Fibroblast of lung (primary cell): ENCODE data around the gene MTHFSD. TPM values are rescaled to one million over a fixed set of nuclear protein-coding genes. Genes with fewer than 3 reads are reported as not detected.
A peak's percentile ranks its signal among the peaks of the same experiment; 100 is the strongest.

Experiments
- DNase-seq, 2 donors: peaks; one replicate each; pipeline versions ENCODE4 v3.0.0 to v3.0.0-alpha.2; 2010; ENCODE audit warnings: low read depth in 2 of 2
- H2AFZ ChIP-seq: 2 replicates; pipeline ENCODE4 v1.5.1; 2012; ENCODE audit warnings: low read length, control low read depth, inconsistent platforms
- H3K27ac ChIP-seq: 2 replicates; pipeline ENCODE4 v1.5.1; 2011; ENCODE audit warnings: low read length, control low read depth; ENCODE audit not compliant: insufficient read depth
- H3K27me3 ChIP-seq: 2 replicates; pipeline ENCODE4 v1.5.1; 2011; ENCODE audit warnings: mild to moderate bottlenecking, low read length; ENCODE audit not compliant: control insufficient read depth, insufficient read depth
- H3K36me3 ChIP-seq: 2 replicates; pipeline ENCODE4 v1.5.1; 2011; ENCODE audit warnings: low read length; ENCODE audit not compliant: control insufficient read depth, insufficient read depth
- H3K4me1 ChIP-seq: 2 replicates; pipeline ENCODE4 v1.5.1; 2011; ENCODE audit warnings: low read length; ENCODE audit not compliant: control insufficient read depth, insufficient read depth; ENCODE audit errors: extremely low read depth
- H3K4me2 ChIP-seq: 2 replicates; pipeline ENCODE4 v1.5.1; 2011; ENCODE audit warnings: low read length, control low read depth; ENCODE audit not compliant: insufficient read depth; ENCODE audit errors: extremely low read depth
- H3K4me3 ChIP-seq, 4 experiments: fragments of 200-600 bp in 1 of 4; sonication (generic) in 1 of 4; replicated peaks in 1 of 4; 2 replicates each; pipeline ENCODE4 v1.5.1; 2011 to 2016; ENCODE audit warnings: low read length in 4 of 4, low read depth in 3 of 4, mild to moderate bottlenecking in 3 of 4, control low read depth in 2 of 4, inconsistent platforms in 1 of 4, mixed read lengths in 1 of 4; ENCODE audit not compliant: insufficient read depth in 1 of 4; ENCODE audit errors: control extremely low read depth in 1 of 4
- H3K79me2 ChIP-seq: 2 replicates; pipeline ENCODE4 v1.5.1; 2012; ENCODE audit warnings: mild to moderate bottlenecking, low read length, inconsistent platforms; ENCODE audit not compliant: control insufficient read depth, insufficient read depth
- H3K9ac ChIP-seq: 2 replicates; pipeline ENCODE4 v1.5.1; 2011; ENCODE audit warnings: mild to moderate bottlenecking, low read length, control low read depth; ENCODE audit not compliant: insufficient read depth
- H3K9me3 ChIP-seq: 2 replicates; pipeline ENCODE4 v1.5.1; 2012; ENCODE audit warnings: low read depth, low read length; ENCODE audit not compliant: control insufficient read depth, insufficient read depth
- H4K20me1 ChIP-seq: 2 replicates; pipeline ENCODE4 v1.5.1; 2011; ENCODE audit warnings: low read length; ENCODE audit not compliant: control insufficient read depth, insufficient read depth; ENCODE audit errors: extremely low read depth
- EZH2 ChIP-seq: IDR thresholded peaks from 2 replicates; pipeline ENCODE4 v1.5.1; 2012; ENCODE audit warnings: low read length, control low read depth, mild to moderate bottlenecking; ENCODE audit errors: missing control alignments
- polyA plus RNA-seq, 2 donors: library from polyadenylated mRNA; depleted of rRNA in 1 of 2; stranded (reverse) in 1 of 2; unstranded in 1 of 2; fragments of >200 nt; gene quantifications; 2 replicates each; pipeline ENCODE4 v1.2.1, GENCODE V29; 2011 to 2012; ENCODE audit warnings: missing spikeins in 1 of 2
- total RNA-seq: library from RNA; depleted of rRNA; stranded (reverse); fragments of >200 nt; gene quantifications from 2 replicates; pipeline ENCODE4 v1.2.1, GENCODE V29; 2014
- TF ChIP-seq, protein P1 (sequence below), 2 donors: IDR thresholded peaks in 1 of 2; conservative IDR thresholded peaks in 1 of 2; 1 replicate in 1 of 2; 2 replicates in 1 of 2; pipeline ENCODE4 v1.5.1; 2011 to 2012; ENCODE audit warnings: low read length in 2 of 2, control low read depth in 1 of 2, inconsistent platforms in 1 of 2, low read depth in 1 of 2, mild to moderate bottlenecking in 1 of 2

The MTHFSD gene
- total and polyA plus RNA-seq, 2 donors (not counting 1 experiment from before 2014, with no cell fraction given): 13.1 to 19.3 TPM

DNA sequence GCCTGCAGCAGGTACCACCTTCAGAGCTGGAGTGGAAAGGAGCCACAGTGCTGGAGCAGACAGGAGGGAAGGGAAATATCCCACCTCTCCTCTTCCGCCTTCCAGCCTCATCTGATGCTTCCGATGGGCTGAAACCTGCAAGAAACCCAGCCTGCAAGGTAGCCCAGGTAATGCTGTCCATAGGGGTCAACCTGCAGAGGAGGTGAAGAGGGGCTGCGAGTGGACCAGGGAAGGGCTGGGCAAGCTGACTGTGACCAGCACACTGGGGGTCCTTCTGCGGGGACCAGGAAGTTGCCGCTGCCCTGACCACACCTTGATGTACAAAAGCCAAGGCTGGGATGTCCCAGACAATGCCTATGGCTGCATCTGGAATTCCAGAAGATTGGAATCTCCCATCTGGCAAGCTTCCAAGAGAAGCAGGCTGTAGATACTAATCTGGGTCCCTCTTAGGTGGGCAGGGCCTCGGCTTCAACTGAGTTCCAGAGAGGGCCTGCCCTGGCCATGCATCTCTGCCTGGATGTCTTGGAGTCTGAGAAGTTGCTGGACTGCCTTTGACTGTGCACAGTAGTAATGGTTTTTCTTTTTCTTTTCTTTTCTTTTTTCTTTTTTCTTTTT, 29.1 kb upstream of the MTHFSD start:
- peak overlapping the region; percentile 2 for H3K4me2 ChIP-seq
- H3K36me3 ChIP-seq: peaks cover 4% of the 10 kb centered on the region
- no peak overlapping the region for H3K9ac ChIP-seq
- peak overlapping the region; percentile 97 for H3K27ac ChIP-seq
- no peaks in the 10 kb centered on the region for H4K20me1 ChIP-seq
- H2AFZ ChIP-seq: no peak overlapping the region
- H3K9me3 ChIP-seq: no peaks in the 10 kb centered on the region
- DNase-seq: no peak
- peaks cover 36% of the 10 kb centered on the region for H3K4me1 ChIP-seq
- H3K79me2 ChIP-seq: peaks cover 47% of the 10 kb centered on the region
- no peaks in the 10 kb centered on the region for H3K27me3 ChIP-seq
- no peak overlapping the region for H3K4me3 ChIP-seq
- TF ChIP-seq, protein P1, sequence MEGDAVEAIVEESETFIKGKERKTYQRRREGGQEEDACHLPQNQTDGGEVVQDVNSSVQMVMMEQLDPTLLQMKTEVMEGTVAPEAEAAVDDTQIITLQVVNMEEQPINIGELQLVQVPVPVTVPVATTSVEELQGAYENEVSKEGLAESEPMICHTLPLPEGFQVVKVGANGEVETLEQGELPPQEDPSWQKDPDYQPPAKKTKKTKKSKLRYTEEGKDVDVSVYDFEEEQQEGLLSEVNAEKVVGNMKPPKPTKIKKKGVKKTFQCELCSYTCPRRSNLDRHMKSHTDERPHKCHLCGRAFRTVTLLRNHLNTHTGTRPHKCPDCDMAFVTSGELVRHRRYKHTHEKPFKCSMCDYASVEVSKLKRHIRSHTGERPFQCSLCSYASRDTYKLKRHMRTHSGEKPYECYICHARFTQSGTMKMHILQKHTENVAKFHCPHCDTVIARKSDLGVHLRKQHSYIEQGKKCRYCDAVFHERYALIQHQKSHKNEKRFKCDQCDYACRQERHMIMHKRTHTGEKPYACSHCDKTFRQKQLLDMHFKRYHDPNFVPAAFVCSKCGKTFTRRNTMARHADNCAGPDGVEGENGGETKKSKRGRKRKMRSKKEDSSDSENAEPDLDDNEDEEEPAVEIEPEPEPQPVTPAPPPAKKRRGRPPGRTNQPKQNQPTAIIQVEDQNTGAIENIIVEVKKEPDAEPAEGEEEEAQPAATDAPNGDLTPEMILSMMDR (conservative IDR thresholded peaks at IDR 0.05 in 1 of 2, IDR thresholded peaks at IDR 0.05 in 1 of 2; ENCODE audit: low read depth in 1 of 2, low read length in 2 of 2): no peak
- no peak for TF ChIP-seq EZH2

DNA sequence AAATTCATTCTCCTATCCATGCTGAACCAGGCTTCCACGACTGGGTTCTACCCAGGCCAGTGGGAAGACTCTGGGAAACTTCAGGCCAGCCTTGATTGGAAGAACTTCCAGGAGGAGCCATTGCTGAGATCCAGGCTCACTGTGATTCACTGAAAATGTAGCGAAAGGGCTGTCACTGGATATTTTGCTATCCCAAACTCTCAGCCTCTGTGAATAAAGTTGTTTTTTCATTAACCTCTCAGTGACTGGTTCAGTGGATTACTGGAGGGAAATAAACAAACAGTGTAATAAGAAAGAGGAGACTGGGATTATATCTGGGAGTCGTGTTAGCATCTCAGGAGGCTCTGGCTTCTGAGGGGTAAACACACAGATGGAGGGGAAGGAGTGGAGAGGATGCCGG, 26.4 kb upstream of the MTHFSD start:
- TF ChIP-seq, protein P1 (conservative IDR thresholded peaks at IDR 0.05 in 1 of 2, IDR thresholded peaks at IDR 0.05 in 1 of 2; ENCODE audit: low read depth in 1 of 2, low read length in 2 of 2): no peak
- no peak for TF ChIP-seq EZH2
- H3K27me3 ChIP-seq: no peaks in the 10 kb centered on the region
- peaks cover 38% of the 10 kb centered on the region for H3K4me1 ChIP-seq
- no peak overlapping the region for H3K9ac ChIP-seq
- H3K27ac ChIP-seq: peak overlapping the region; percentile 97
- peaks cover 57% of the 10 kb centered on the region for H3K79me2 ChIP-seq
- peak overlapping the region; percentile 93 for H3K4me2 ChIP-seq
- no peaks in the 10 kb centered on the region for H4K20me1 ChIP-seq
- H3K4me3 ChIP-seq: peak overlapping the region; percentile 62 to 79 (median 74)
- H2AFZ ChIP-seq: no peak overlapping the region
- peak in 1 of 2 donors; percentile 60 for DNase-seq
- no peaks in the 10 kb centered on the region for H3K9me3 ChIP-seq
- H3K36me3 ChIP-seq: peaks cover 4% of the 10 kb centered on the region

DNA sequence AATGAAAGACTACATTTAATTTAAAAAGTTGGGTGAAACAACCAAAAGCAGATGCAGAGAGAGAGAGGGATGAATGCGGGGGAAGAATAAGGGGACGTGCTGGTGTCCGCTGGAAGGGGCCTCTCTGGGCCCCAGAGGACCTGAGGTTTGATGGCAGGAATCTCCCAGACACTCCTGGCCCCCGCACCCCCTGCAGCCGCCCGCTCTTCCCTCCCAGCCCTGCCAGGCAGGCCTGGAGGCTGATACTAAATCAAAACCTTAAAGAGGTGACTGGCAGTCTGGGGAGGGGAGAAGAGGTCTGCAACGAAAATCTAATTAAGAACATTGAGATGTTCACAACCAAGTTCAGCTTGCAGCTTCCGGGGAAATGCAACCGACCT, 25.7 kb upstream of the MTHFSD start:
- TF ChIP-seq, protein P1 (conservative IDR thresholded peaks at IDR 0.05 in 1 of 2, IDR thresholded peaks at IDR 0.05 in 1 of 2; ENCODE audit: low read depth in 1 of 2, low read length in 2 of 2): no peak
- TF ChIP-seq EZH2: no peak
- Histone ChIP-seq H3K4me2 (peak overlapping the region; percentile 93), H3K79me2 (peaks cover 58% of the 10 kb centered on the region), H3K36me3 (peaks cover 4% of the 10 kb centered on the region), H3K27ac (peak overlapping the region; percentile 97), H4K20me1 (no peaks in the 10 kb centered on the region), H3K4me1 (peaks cover 33% of the 10 kb centered on the region), H3K9me3 (no peaks in the 10 kb centered on the region), H2AFZ (no peak overlapping the region), H3K4me3 (peak overlapping the region; percentile 62 to 79 (median 74)), H3K27me3 (no peaks in the 10 kb centered on the region), H3K9ac (peak overlapping the region; percentile 32)
- DNase-seq: no peak
